ENCODE results near the gene GABARAPL1. TPM values are rescaled to one million over a fixed set of nuclear protein-coding genes. Genes with fewer than 3 reads are reported as not detected.

Gene GABARAPL1
- total and polyA plus RNA-seq, 2 of the 13 experiments (the other 11 are each of a cell fraction or from before 2014, with no cell fraction given), result 7.9 to 26.1 TPM

DNA sequence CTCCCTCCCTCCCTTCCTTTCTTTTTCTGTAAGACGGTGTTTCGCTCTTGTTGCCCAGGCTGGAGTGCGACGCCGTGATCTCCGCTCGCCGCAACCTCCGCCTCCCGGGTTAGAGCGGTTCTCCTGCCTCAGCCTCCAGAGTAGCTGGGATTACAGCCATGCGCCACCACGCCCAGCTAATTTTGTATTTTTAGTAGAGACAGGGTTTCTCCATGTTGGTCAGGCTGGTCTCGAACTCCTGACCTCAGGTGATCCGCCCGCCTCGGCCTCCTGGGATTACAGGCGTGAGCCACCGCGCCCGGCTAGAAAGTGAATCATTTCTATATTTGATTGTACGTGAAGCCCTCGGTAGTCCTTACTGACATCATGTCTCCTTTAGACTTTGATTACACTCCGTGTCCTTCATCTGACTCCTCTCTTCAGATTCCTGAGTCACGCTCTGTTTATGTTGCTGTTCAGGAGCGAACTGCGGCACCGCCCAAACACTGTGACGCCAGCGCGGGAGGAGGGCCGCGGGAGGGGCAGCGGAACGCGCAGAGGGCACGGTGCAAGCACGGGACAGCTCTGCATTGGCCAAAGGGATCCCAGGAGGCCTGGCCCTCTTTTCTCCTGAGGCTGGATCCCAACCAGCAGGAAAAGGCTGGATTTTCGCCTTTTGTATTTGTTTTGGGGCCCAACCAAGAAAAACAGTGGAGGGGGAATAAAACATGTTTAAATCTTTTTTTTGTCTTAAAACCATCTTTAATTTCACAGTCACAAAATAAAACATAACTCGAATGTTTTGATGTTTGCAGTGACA is 538 bp upstream of the GABARAPL1 start:
- in situ Hi-C loops (cut with HindIII; ENCODE audit: extremely low pct_ligation_motif_present, low pct_unique_long_range_greater_than_20kb), result no loop called here
- Histone ChIP-seq H3K9ac (ENCODE audit: insufficient read depth, low read depth, low read length) (peak overlapping the region; percentile 76), H3K36me3 (replicated peaks in 1 of 2; ENCODE audit: control insufficient read depth in 1 of 2, insufficient read depth in 2 of 2, low read length in 2 of 2) (no peaks in the 10 kb centered on the region), H3K4me1 (ENCODE audit: insufficient read depth, low read length) (peaks cover 19% of the 10 kb centered on the region; the same call in 1 of the 2 replicates), H3K4me3 (replicated peaks in 1 of 3; ENCODE audit: insufficient read depth in 1 of 3, low read depth in 2 of 3, low read length in 3 of 3) (peak overlapping the region; percentile 82 to 97 (median 91)), H2AFZ (ENCODE audit: low read length) (no peak overlapping the region), H4K20me1 (ENCODE audit: insufficient read depth, low read length) (no peaks in the 10 kb centered on the region), H3K4me2 (ENCODE audit: low read depth, low read length) (peak overlapping the region; percentile 98), H3K79me2 (ENCODE audit: insufficient read depth, low read length) (no peaks in the 10 kb centered on the region), H3K9me3 (ENCODE audit: low read length) (no peaks in the 10 kb centered on the region), H3K27ac (ENCODE audit: extremely low read length, insufficient read depth, low read length) (peak overlapping the region; percentile 80), H3K27me3 (ENCODE audit: control insufficient read depth in 1 of 2, insufficient read depth in 2 of 2, low read length in 2 of 2) (no peaks in the 10 kb centered on the region; a peak in 1 of 5 replicates)
- CTCF ChIA-PET (ENCODE audit: low intra/inter-chr PET ratio, low total read pairs), result no interaction called here
- DNase-seq (ENCODE audit: low spot score), result peak; percentile 95
- peak; percentile 82 for FAIRE-seq
- no TSS peak for BruUV-seq (replicated peaks)
- intact Hi-C loops (cut with micrococcal nuclease; ENCODE audit: unreplicated experiment), result loop anchor here (1.0 to 2.0 kb wide), 2 partner anchors 401 to 511 kb away; partner anchors contain the start of genes MAGOHB and YBX3
- POLR2A ChIA-PET, result interaction anchor here (1.0 to 1.9 kb wide), 2 partner anchors 153 to 959 kb away, joined by 4 to 7 read pairs; partner anchors contain the start of gene SMIM10L1
- WGBS (ENCODE audit: low lambda C conversion rate), result 33% methylated on average over 30 of the region's 40 CpGs
- ATAC-seq, result peak; percentile 96
- peak; percentile 18; the same call in 1 of the 2 replicates for TF ChIP-seq KDM1A (CRISPR knock-in tag; IDR thresholded peaks at IDR 0.05)
- 0 out of 2 replicates have a peak, but pooled peaks have one; percentile 16 for TF ChIP-seq HNRNPL (IDR thresholded peaks at IDR 0.05; ENCODE audit: low read depth, low read length)
- TF ChIP-seq, protein P1, sequence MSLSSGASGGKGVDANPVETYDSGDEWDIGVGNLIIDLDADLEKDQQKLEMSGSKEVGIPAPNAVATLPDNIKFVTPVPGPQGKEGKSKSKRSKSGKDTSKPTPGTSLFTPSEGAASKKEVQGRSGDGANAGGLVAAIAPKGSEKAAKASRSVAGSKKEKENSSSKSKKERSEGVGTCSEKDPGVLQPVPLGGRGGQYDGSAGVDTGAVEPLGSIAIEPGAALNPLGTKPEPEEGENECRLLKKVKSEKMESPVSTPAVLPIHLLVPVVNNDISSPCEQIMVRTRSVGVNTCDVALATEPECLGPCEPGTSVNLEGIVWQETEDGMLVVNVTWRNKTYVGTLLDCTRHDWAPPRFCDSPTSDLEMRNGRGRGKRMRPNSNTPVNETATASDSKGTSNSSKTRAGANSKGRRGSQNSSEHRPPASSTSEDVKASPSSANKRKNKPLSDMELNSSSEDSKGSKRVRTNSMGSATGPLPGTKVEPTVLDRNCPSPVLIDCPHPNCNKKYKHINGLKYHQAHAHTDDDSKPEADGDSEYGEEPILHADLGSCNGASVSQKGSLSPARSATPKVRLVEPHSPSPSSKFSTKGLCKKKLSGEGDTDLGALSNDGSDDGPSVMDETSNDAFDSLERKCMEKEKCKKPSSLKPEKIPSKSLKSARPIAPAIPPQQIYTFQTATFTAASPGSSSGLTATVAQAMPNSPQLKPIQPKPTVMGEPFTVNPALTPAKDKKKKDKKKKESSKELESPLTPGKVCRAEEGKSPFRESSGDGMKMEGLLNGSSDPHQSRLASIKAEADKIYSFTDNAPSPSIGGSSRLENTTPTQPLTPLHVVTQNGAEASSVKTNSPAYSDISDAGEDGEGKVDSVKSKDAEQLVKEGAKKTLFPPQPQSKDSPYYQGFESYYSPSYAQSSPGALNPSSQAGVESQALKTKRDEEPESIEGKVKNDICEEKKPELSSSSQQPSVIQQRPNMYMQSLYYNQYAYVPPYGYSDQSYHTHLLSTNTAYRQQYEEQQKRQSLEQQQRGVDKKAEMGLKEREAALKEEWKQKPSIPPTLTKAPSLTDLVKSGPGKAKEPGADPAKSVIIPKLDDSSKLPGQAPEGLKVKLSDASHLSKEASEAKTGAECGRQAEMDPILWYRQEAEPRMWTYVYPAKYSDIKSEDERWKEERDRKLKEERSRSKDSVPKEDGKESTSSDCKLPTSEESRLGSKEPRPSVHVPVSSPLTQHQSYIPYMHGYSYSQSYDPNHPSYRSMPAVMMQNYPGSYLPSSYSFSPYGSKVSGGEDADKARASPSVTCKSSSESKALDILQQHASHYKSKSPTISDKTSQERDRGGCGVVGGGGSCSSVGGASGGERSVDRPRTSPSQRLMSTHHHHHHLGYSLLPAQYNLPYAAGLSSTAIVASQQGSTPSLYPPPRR (CRISPR knock-in tag; IDR thresholded peaks at IDR 0.05; ENCODE audit: borderline replicate concordance), result peak; percentile 17; the same call in 1 of the 2 replicates
- TF ChIP-seq CEBPG (CRISPR knock-in tag; IDR thresholded peaks at IDR 0.05), result 0 out of 2 replicates have a peak, but pooled peaks have one; percentile 10
- 0 out of 2 replicates have a peak, but pooled peaks have one; percentile 50 for TF ChIP-seq ZNF317 (CRISPR knock-in tag; IDR thresholded peaks at IDR 0.05)
- 0 out of 2 replicates have a peak, but pooled peaks have one; percentile 8 for TF ChIP-seq ZNF430 (CRISPR knock-in tag; IDR thresholded peaks at IDR 0.05)
- TF ChIP-seq, protein P2, sequence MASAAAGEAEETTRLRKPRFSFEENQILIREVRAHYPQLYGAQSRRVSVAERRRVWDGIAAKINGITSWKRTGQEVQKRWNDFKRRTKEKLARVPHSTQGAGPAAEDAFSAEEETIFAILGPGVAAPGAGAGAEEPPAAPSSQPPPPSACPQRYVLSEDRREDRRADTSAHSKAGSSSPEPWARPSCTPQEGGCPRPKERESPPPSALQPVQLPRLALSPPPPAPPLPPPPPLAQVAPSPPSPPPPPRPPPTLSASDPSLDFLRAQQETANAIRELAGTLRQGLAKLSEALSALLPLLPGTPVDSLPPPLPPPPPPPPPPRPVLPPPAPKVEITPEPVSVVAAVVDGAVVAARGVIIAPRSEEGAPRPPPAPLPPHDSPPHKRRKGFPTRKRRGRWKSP (CRISPR knock-in tag; IDR thresholded peaks at IDR 0.05), result 0 out of 2 replicates have a peak, but pooled peaks have one; percentile 70
- peak; percentile 80; the same call in 1 of the 2 replicates for TF ChIP-seq CREM (IDR thresholded peaks at IDR 0.05)
- no peak for TF ChIP-seq CREM (CRISPR knock-in tag; IDR thresholded peaks at IDR 0.05)
- 0 out of 2 replicates have a peak, but pooled peaks have one; percentile 32 for TF ChIP-seq NCOA2 (CRISPR knock-in tag; IDR thresholded peaks at IDR 0.05)
- peak; percentile 48; the same call in 1 of the 2 replicates for TF ChIP-seq MYC (CRISPR knock-in tag; IDR thresholded peaks at IDR 0.05; ENCODE audit: borderline replicate concordance)
- peak; percentile 48 for TF ChIP-seq PHF5A (CRISPR knock-in tag; IDR thresholded peaks at IDR 0.05; ENCODE audit: low read depth, unreplicated experiment)
- peak; percentile 82; the same call in 1 of the 2 replicates for TF ChIP-seq PHF21A (CRISPR knock-in tag; IDR thresholded peaks at IDR 0.05)
- no peak for TF ChIP-seq ZFYVE20 (CRISPR knock-in tag; IDR thresholded peaks at IDR 0.05; ENCODE audit: borderline replicate concordance, low read depth)
- peak; percentile 81; the same call in 1 of the 2 replicates for TF ChIP-seq ZNF670 (CRISPR knock-in tag; IDR thresholded peaks at IDR 0.05; ENCODE audit: borderline replicate concordance)
- TF ChIP-seq, protein P3, sequence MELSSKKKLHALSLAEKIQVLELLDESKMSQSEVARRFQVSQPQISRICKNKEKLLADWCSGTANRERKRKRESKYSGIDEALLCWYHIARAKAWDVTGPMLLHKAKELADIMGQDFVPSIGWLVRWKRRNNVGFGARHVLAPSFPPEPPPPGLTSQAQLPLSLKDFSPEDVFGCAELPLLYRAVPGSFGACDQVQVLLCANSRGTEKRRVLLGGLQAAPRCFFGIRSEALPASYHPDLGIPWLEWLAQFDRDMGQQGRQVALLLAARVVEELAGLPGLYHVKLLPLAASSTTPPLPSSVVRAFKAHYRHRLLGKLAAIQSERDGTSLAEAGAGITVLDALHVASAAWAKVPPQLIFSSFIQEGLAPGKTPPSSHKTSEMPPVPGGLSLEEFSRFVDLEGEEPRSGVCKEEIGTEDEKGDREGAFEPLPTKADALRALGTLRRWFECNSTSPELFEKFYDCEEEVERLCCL (CRISPR knock-in tag; IDR thresholded peaks at IDR 0.05; ENCODE audit: borderline replicate concordance), result no peak
